A673 (cell line): ENCODE measurements around the gene SEMA6A. TPM values are rescaled to one million over a fixed set of nuclear protein-coding genes. Genes with fewer than 3 reads are reported as not detected.

Source experiments
- BruUV-seq: library from RNA; stranded (reverse); fragments of 400-500 nt; replicated peaks from 2 replicates; lab custom pipeline; 2021; lab: Mats Ljungman, UMichigan
- CTCF ChIA-PET: fragments of 300-600 bp; sonication (Branson Sonifier 250); formaldehyde crosslinking; loops from one replicate; lab custom pipeline; 2022; ENCODE audit warnings: antibody characterized with exemption; lab: Charles Lee
- POLR2A ChIA-PET: fragments of 300-600 bp; sonication (Branson Sonifier 250); formaldehyde crosslinking; loops from one replicate; lab custom pipeline; 2022; ENCODE audit warnings: antibody characterized with exemption; ENCODE audit not compliant: low non-redundant PET; lab: Charles Lee
- DNase-seq: peaks from one replicate; pipeline ENCODE4 v3.0.0-alpha.2; 2015; ENCODE audit warnings: low spot score
- H3K27ac ChIP-seq: fragments of 200-600 bp; sonication (generic); 2 replicates; pipeline ENCODE4 v1.5.1; 2016; ENCODE audit warnings: mixed run types, low read depth, mild to moderate bottlenecking, mixed read lengths, antibody characterized with exemption, low read length; ENCODE audit not compliant: poor library complexity, severe bottlenecking
- H3K27me3 ChIP-seq: fragments of 200-600 bp; sonication (generic); replicated peaks from 2 replicates; pipeline ENCODE4 v1.6.1; 2017; ENCODE audit warnings: mixed run types, low read depth, mild to moderate bottlenecking, mixed read lengths, antibody characterized with exemption, low read length; ENCODE audit not compliant: insufficient read depth, poor library complexity
- H3K36me3 ChIP-seq: fragments of 200-600 bp; sonication (generic); 2 replicates; pipeline ENCODE4 v1.6.1; 2016; ENCODE audit warnings: mixed run types, mild to moderate bottlenecking, mixed read lengths, antibody characterized with exemption, low read length; ENCODE audit not compliant: insufficient read depth, poor library complexity, severe bottlenecking
- H3K4me1 ChIP-seq: fragments of 200-600 bp; sonication (generic); 2 replicates; pipeline ENCODE4 v1.6.1; 2017; ENCODE audit warnings: mixed run types, mild to moderate bottlenecking, mixed read lengths, antibody characterized with exemption, low read length; ENCODE audit not compliant: insufficient read depth, poor library complexity, severe bottlenecking
- H3K4me3 ChIP-seq: fragments of 200-600 bp; sonication (generic); 2 replicates; pipeline ENCODE4 v1.5.1; 2016; ENCODE audit warnings: low read depth, mixed run types, mild to moderate bottlenecking, mixed read lengths, low read length; ENCODE audit not compliant: poor library complexity, severe bottlenecking
- H3K9me3 ChIP-seq: fragments of 200-600 bp; sonication (generic); 2 replicates; pipeline ENCODE4 v1.6.1; 2016; ENCODE audit warnings: mixed run types, low read depth, mild to moderate bottlenecking, mixed read lengths, antibody characterized with exemption, low read length; ENCODE audit not compliant: poor library complexity, severe bottlenecking
- EZH2 ChIP-seq: fragments of 200-600 bp; sonication (generic); IDR thresholded peaks from 2 replicates; pipeline ENCODE4 v1.6.1; 2017; ENCODE audit warnings: borderline replicate concordance, low read depth, mild to moderate bottlenecking, mixed read lengths, antibody characterized with exemption, low read length; ENCODE audit not compliant: poor library complexity, severe bottlenecking
- intact Hi-C: fragments of 100-400 bp; cut with micrococcal nuclease; formaldehyde crosslinking; loops from one replicate; pipeline ENCODE4 v1.10.0; 2022; ENCODE audit not compliant: unreplicated experiment
- total RNA-seq: library from RNA; stranded (reverse); gene quantifications from 2 replicates; pipeline ENCODE4 v1.2.3, GENCODE V29; 2021
- TF ChIP-seq, protein P1 (sequence below): fragments of 300-800, 200-600 bp; sonication (generic); conservative IDR thresholded peaks from 2 replicates; pipeline ENCODE4 v1.5.1; 2017; ENCODE audit warnings: low read depth, mild to moderate bottlenecking, antibody characterized with exemption, low read length, moderate library complexity, mixed read lengths

SEMA6A gene
- total RNA-seq, 1 experiment from 2014 or later = 10.6 TPM

DNA sequence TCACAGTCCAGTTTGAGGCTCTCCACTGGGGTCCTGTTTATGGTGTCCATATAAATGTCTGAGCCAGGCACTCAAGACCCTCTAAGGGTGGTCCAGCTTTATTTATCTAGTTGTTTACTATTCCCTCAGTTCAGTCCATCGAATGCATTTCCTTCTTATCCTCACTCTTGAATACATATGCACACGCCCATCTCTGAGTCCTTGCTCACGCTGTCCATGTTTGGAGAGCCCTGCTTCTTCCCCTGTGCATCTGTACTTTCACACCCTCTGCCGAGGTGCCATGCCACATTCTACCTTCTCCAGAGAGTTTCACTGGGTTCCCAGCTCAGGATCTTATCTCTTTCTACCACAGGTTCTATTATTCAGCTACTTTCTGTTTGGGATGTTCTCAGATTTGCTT, 30.2 kb upstream of the SEMA6A start:
- TF ChIP-seq, protein P1, sequence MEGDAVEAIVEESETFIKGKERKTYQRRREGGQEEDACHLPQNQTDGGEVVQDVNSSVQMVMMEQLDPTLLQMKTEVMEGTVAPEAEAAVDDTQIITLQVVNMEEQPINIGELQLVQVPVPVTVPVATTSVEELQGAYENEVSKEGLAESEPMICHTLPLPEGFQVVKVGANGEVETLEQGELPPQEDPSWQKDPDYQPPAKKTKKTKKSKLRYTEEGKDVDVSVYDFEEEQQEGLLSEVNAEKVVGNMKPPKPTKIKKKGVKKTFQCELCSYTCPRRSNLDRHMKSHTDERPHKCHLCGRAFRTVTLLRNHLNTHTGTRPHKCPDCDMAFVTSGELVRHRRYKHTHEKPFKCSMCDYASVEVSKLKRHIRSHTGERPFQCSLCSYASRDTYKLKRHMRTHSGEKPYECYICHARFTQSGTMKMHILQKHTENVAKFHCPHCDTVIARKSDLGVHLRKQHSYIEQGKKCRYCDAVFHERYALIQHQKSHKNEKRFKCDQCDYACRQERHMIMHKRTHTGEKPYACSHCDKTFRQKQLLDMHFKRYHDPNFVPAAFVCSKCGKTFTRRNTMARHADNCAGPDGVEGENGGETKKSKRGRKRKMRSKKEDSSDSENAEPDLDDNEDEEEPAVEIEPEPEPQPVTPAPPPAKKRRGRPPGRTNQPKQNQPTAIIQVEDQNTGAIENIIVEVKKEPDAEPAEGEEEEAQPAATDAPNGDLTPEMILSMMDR = no peak
- no peak for TF ChIP-seq EZH2
- Histone ChIP-seq H3K9me3 (no peaks in the 10 kb centered on the region), H3K4me3 (no peak overlapping the region), H3K27me3 (no peaks in the 10 kb centered on the region), H3K27ac (no peak overlapping the region), H3K4me1 (peaks cover 12% of the 10 kb centered on the region), H3K36me3 (no peaks in the 10 kb centered on the region)
- POLR2A ChIA-PET = no interaction called here
- no peak for DNase-seq
- BruUV-seq = no TSS peak
- intact Hi-C loops = no loop called here
- CTCF ChIA-PET = no interaction called here

DNA sequence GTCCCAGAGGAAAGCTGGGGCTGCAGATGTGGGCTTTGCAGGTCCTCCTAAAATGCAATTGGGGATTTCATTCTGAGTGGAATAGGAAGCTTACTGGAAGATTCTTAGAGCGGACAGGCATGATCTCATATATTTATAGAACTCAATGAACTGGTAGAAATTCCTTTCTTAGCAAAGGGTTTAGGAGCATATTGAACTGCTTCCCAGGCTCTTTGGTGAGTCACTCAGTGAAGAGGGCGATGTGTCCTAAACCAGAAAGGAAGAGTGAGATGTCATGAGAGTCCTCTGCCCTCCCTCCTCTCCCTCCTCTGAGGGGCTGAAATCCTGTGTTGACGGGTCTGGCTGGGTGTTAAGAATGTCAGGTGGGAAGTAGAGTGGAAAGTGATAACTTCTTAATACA, 26.3 kb upstream of the SEMA6A start:
- H3K36me3 ChIP-seq = no peaks in the 10 kb centered on the region
- no peak overlapping the region for H3K27ac ChIP-seq
- no peaks in the 10 kb centered on the region for H3K9me3 ChIP-seq
- no peaks in the 10 kb centered on the region for H3K27me3 ChIP-seq
- ChIA-PET POLR2A (no interaction called here), CTCF (no interaction called here)
- no peak for DNase-seq
- H3K4me1 ChIP-seq = peaks cover 11% of the 10 kb centered on the region
- TF ChIP-seq, protein P1 = no peak
- TF ChIP-seq EZH2 = no peak
- no TSS peak for BruUV-seq
- intact Hi-C loops = no loop called here
- no peak overlapping the region for H3K4me3 ChIP-seq

DNA sequence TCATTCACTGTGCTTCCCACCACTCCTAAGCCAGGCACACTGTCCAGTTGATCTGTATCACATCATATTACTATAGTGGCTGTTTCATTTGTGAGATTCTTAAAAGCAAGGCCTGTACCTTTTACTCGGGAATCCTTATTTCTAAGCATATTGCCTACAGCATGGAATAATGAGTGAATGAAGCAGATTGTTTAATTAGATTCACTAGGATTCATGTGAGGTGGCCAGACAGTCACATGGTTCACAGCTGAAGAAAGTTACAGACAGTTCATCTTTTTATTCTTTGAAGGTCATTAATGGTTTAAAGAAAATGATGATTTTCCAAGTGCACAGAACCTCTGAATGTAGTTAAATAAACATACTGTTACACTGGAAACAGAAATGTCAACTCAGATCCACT, 24.3 kb upstream of the SEMA6A start:
- no TSS peak for BruUV-seq
- Histone ChIP-seq H3K27ac (no peak overlapping the region), H3K27me3 (no peaks in the 10 kb centered on the region), H3K9me3 (no peaks in the 10 kb centered on the region), H3K36me3 (no peaks in the 10 kb centered on the region), H3K4me3 (no peak overlapping the region), H3K4me1 (no peaks in the 10 kb centered on the region)
- TF ChIP-seq, protein P1 = no peak
- TF ChIP-seq EZH2 = no peak
- no peak for DNase-seq
- ChIA-PET CTCF (no interaction called here), POLR2A (no interaction called here)
- intact Hi-C loops = no loop called here
